B cell (primary cell): ENCODE measurements around the gene SMIM45.

Experiments
- ATAC-seq: fragments of 200-7000 bp; cut with Tn5 transposase; one replicate; pipeline ENCODE4 v1.10.0; 2021; ENCODE audit warnings: low read depth, mild to moderate bottlenecking, moderate number of reproducible peaks, moderate library complexity
- CTCF ChIA-PET: fragments of 350-600 bp; sonication (Branson Sonifier 250); formaldehyde crosslinking; loops from one replicate; lab custom pipeline; 2021; ENCODE audit warnings: antibody characterized with exemption, inconsistent platforms; lab: Charles Lee
- POLR2A ChIA-PET: fragments of 350-600 bp; sonication (Branson Sonifier 250); formaldehyde crosslinking; loops from one replicate; lab custom pipeline; 2021; ENCODE audit warnings: antibody characterized with exemption; lab: Charles Lee
- DNase-seq: peaks from one replicate; pipeline ENCODE4 v3.0.0; 2013
- H2AFZ ChIP-seq: 2 replicates; pipeline ENCODE4 v1.6.1; 2012; ENCODE audit warnings: mild to moderate bottlenecking, low read depth, low read length; ENCODE audit not compliant: insufficient read depth, poor library complexity, severe bottlenecking
- H3K27ac ChIP-seq, 2 donors: 1 replicate in 1 of 2; 2 replicates in 1 of 2; pipeline ENCODE4 v1.5.1; 2012 to 2013; ENCODE audit warnings: low read length in 2 of 2, mild to moderate bottlenecking in 2 of 2, moderate library complexity in 1 of 2
- H3K27me3 ChIP-seq, 4 experiments: fragments of 200-600 bp in 1 of 4; sonication (generic) in 1 of 4; replicated peaks in 1 of 4; 1 replicate in 2 of 4; 2 replicates in 2 of 4; pipeline versions ENCODE4 v1.6.1 to v1.7.0; 2013 to 2016; ENCODE audit warnings: low read length in 3 of 4, mild to moderate bottlenecking in 2 of 4, mixed read lengths in 1 of 4, moderate library complexity in 1 of 4; ENCODE audit not compliant: insufficient read depth in 4 of 4, control insufficient read depth in 3 of 4; ENCODE audit errors: control extremely low read depth in 1 of 4
- H3K36me3 ChIP-seq, 2 experiments: replicated peaks in 1 of 2; 1 replicate in 1 of 2; 2 replicates in 1 of 2; pipeline versions ENCODE4 v1.6.1 to v1.7.1; 2013; ENCODE audit warnings: low read length in 1 of 2; ENCODE audit not compliant: insufficient read depth in 2 of 2, control insufficient read depth in 1 of 2; ENCODE audit errors: control extremely low read depth in 1 of 2, extremely low read depth in 1 of 2
- H3K4me1 ChIP-seq, 2 donors: fragments of 200-600 bp in 1 of 2; sonication (generic) in 1 of 2; 1 replicate in 1 of 2; 2 replicates in 1 of 2; pipeline versions ENCODE4 v1.5.1 to v1.6.1; 2013 to 2017; ENCODE audit warnings: low read length in 2 of 2; ENCODE audit not compliant: control insufficient read depth in 2 of 2, insufficient read depth in 2 of 2
- H3K4me2 ChIP-seq: replicated peaks from 2 replicates; pipeline ENCODE3; 2012; ENCODE audit warnings: mild to moderate bottlenecking, low read depth, low read length; ENCODE audit not compliant: poor library complexity, severe bottlenecking
- H3K4me3 ChIP-seq, 5 experiments: fragments of 200-600 bp in 1 of 5; sonication (generic) in 1 of 5; 1 replicate in 3 of 5; 2 replicates in 2 of 5; pipeline versions ENCODE4 v1.5.1 to v1.7.0; 2011 to 2016; ENCODE audit warnings: low read length in 4 of 5, mild to moderate bottlenecking in 4 of 5, low read depth in 2 of 5, control low read depth in 1 of 5, moderate library complexity in 1 of 5; ENCODE audit not compliant: insufficient read depth in 1 of 5; ENCODE audit errors: control extremely low read depth in 1 of 5, extremely low read depth in 1 of 5
- H3K79me2 ChIP-seq: fragments of 200-600 bp; sonication (generic); one replicate; pipeline ENCODE4 v1.6.0; 2016; ENCODE audit warnings: low read length; ENCODE audit not compliant: control insufficient read depth, insufficient read depth
- H3K9ac ChIP-seq: fragments of 200-600 bp; sonication (generic); 2 replicates; pipeline ENCODE4 v1.6.1; 2017; ENCODE audit warnings: mild to moderate bottlenecking, low read length, moderate library complexity
- H3K9me3 ChIP-seq, 3 donors: one replicate each; pipeline versions ENCODE4 v1.6.1 to v1.7.1; 2013; ENCODE audit warnings: low read length in 2 of 3; ENCODE audit not compliant: control insufficient read depth in 2 of 3, insufficient read depth in 1 of 3; ENCODE audit errors: control extremely low read depth in 1 of 3
- H4K20me1 ChIP-seq: 2 replicates; pipeline ENCODE4 v1.6.0; 2012; ENCODE audit warnings: mild to moderate bottlenecking, low read length; ENCODE audit not compliant: insufficient read depth, control insufficient read depth, poor library complexity, severe bottlenecking
- H3K27ac Mint-ChIP-seq: one replicate; pipeline ENCODE4 v1.8.0; 2021; ENCODE audit warnings: mixed read lengths
- H3K27me3 Mint-ChIP-seq: one replicate; pipeline ENCODE4 v1.8.0; 2021; ENCODE audit warnings: mixed read lengths
- H3K4me1 Mint-ChIP-seq: one replicate; pipeline ENCODE4 v1.8.0; 2021; ENCODE audit warnings: mixed read lengths
- H3K4me3 Mint-ChIP-seq: one replicate; pipeline ENCODE4 v1.8.0; 2021; ENCODE audit warnings: mixed read lengths
- H3K9me3 Mint-ChIP-seq: one replicate; pipeline ENCODE4 v1.8.0; 2022; ENCODE audit warnings: mixed read lengths; ENCODE audit not compliant: insufficient read depth
- EZH2 ChIP-seq: IDR thresholded peaks from 2 replicates; pipeline ENCODE4 v1.6.1; 2012; ENCODE audit warnings: borderline replicate concordance, low read depth, mild to moderate bottlenecking, moderate library complexity, low read length; ENCODE audit not compliant: insufficient read depth, poor library complexity, severe bottlenecking
- WGBS: methylation state at CpG from one replicate; pipeline ENCODE4 v1.1.5; 2013; ENCODE audit warnings: missing lambda C conversion rate; ENCODE audit not compliant: insufficient coverage; 5-methylcytosine and 5-hydroxymethylcytosine counted together
- intact Hi-C: fragments of 100-400 bp; cut with micrococcal nuclease; formaldehyde crosslinking; loops from one replicate; pipeline ENCODE4 v1.10.0; 2022
- TF ChIP-seq, protein P1 (sequence below): fragments of 200-600 bp; IDR thresholded peaks from one replicate; pipeline ENCODE4 v1.8.0; 2022; ENCODE audit warnings: antibody characterized with exemption, mild to moderate bottlenecking

Gene SMIM45

DNA sequence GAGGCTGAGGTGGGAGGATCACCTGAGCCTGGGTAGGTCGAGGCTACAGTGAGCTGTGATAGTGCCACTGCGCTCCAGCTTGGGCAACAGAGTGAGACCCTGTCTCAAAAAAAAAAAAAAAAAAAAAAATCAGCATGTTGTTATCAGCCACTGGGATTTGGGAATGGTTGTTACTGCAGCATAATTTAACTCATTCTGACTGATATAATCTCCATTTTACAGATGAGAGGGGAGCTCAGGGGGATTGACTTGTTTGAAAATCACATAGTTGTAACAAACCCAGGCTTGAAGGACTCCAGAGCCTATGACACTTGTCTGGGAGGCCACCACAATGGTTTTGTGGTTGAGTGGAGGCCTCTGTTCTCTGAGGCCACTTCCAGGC, 14.3 kb downstream of the SMIM45 start:
- Mint-ChIP-seq H3K27ac (no peak overlapping the region), H3K27me3 (peaks cover 8% of the 10 kb centered on the region), H3K9me3 (no peaks in the 10 kb centered on the region), H3K4me3 (no peak overlapping the region), H3K4me1 (no peaks in the 10 kb centered on the region)
- Histone ChIP-seq H4K20me1 (no peaks in the 10 kb centered on the region), H3K27me3 (peaks cover 0 to 5% (median 0%) of the 10 kb centered on the region in 4 experiments), H3K4me3 (no peak overlapping the region), H3K4me2 (no peak overlapping the region), H2AFZ (no peak overlapping the region), H3K27ac (no peak overlapping the region), H3K79me2 (no peaks in the 10 kb centered on the region), H3K9me3 (no peaks in the 10 kb centered on the region), H3K36me3 (no peaks in the 10 kb centered on the region), H3K9ac (no peak overlapping the region), H3K4me1 (no peaks in the 10 kb centered on the region)
- ATAC-seq (no peak), DNase-seq (no peak)
- TF ChIP-seq, protein P1, sequence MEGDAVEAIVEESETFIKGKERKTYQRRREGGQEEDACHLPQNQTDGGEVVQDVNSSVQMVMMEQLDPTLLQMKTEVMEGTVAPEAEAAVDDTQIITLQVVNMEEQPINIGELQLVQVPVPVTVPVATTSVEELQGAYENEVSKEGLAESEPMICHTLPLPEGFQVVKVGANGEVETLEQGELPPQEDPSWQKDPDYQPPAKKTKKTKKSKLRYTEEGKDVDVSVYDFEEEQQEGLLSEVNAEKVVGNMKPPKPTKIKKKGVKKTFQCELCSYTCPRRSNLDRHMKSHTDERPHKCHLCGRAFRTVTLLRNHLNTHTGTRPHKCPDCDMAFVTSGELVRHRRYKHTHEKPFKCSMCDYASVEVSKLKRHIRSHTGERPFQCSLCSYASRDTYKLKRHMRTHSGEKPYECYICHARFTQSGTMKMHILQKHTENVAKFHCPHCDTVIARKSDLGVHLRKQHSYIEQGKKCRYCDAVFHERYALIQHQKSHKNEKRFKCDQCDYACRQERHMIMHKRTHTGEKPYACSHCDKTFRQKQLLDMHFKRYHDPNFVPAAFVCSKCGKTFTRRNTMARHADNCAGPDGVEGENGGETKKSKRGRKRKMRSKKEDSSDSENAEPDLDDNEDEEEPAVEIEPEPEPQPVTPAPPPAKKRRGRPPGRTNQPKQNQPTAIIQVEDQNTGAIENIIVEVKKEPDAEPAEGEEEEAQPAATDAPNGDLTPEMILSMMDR = no peak
- TF ChIP-seq EZH2 = no peak
- 80% methylated on average over 1 of the region's 2 CpGs for WGBS
- intact Hi-C loops = loop anchor here (1.0 kb wide), 2 partner anchors 478 to 507 kb away; no protein-coding TSS in a partner anchor
- ChIA-PET POLR2A (no interaction called here), CTCF (interaction anchor here (0.6 to 5.7 kb wide), 24 partner anchors 10 to 853 kb away, joined by 3 to 45 read pairs (median 6); partner anchors contain the start of gene NDUFA6)

DNA sequence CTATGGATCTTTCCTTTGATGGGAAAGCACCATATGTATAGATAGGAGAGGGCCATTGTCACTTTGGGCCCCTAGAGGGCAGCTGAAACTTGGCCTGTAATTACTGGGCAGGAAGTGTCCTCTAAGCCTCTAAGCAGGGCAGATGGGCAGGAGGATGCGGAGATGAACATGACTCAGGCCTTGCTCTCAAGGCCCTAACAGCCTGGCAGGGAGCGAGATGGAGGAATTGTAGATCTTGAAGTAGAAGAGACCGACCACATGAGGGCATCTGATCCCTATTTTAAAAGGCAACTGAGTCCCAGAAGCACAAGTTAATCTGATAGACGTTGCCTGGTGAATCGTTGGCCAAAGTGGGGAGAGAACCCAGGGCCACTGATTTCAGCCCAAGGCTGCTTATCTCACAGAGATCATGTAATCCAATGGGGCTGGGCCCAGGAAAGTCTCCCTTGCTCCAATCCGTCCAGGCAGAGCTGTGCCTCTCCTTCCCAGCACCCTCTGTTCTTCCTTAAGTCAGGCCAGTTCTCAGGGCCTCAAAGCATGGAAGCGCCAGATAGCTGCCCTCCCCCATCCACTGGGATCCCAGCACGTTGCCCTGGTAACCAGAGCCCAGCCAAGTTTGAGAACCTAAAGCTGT, 14.8 kb downstream of the SMIM45 start:
- H3K4me1 Mint-ChIP-seq = no peaks in the 10 kb centered on the region
- intact Hi-C loops = loop anchor here (1.0 kb wide), 2 partner anchors 478 to 507 kb away; no protein-coding TSS in a partner anchor
- H3K27me3 Mint-ChIP-seq = peaks cover 8% of the 10 kb centered on the region
- peak; percentile 72 for ATAC-seq
- Histone ChIP-seq H4K20me1 (no peaks in the 10 kb centered on the region), H3K9me3 (no peaks in the 10 kb centered on the region), H3K9ac (no peak overlapping the region), H3K36me3 (no peaks in the 10 kb centered on the region), H3K4me1 (no peaks in the 10 kb centered on the region), H3K27me3 (peaks cover 0 to 10% (median 0%) of the 10 kb centered on the region in 4 experiments), H3K4me3 (no peak overlapping the region), H3K4me2 (no peak overlapping the region), H3K27ac (no peak overlapping the region), H2AFZ (no peak overlapping the region), H3K79me2 (no peaks in the 10 kb centered on the region)
- POLR2A ChIA-PET = no interaction called here
- H3K4me3 Mint-ChIP-seq = no peak overlapping the region
- TF ChIP-seq, protein P1 = peak; percentile 51
- no peak for TF ChIP-seq EZH2
- H3K27ac Mint-ChIP-seq = no peak overlapping the region
- CTCF ChIA-PET = interaction anchor here (0.7 to 5.7 kb wide), 27 partner anchors 10 to 852 kb away, joined by 3 to 45 read pairs (median 5); partner anchors contain the start of genes NAGA, NDUFA6 and SMDT1
- H3K9me3 Mint-ChIP-seq = no peaks in the 10 kb centered on the region
- WGBS = 44% methylated on average over 5 of the region's 8 CpGs
- peak; percentile 75 for DNase-seq
